Measurements from ENCODE around the gene RNLS.

RNLS gene

DNA sequence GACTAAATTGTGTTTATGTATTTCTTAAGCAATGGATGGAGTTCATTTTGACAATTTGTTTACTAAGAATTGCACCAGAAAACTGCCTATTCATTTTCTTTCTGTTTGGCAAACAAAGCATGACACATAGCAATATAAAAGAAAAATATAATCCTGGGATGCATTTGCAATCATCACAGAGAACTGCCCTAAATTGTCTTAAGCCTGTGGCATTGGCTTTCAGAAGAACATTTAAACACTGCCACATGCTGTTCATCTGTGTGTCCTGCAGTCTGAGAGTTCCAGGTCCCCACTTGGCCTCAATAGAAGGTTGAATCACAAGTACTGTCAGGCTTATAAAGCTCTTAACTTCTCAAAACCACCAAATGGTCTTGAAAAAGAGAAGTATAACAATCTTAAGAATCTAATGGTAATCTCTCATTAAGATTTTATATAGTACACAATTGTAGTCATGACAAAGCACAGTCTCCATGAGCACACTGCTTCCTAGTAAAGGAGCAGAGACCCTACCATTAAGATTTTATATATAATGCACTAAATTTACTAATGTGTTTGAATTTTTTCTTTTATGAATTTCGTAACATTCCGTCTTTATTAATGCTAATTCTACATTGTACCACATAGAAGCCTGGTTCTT, 29.9 kb downstream of the RNLS start:
- Histone ChIP-seq H3K27ac (ENCODE audit: low read depth, low read length) (no peak overlapping the region), H3K36me3 (ENCODE audit: control insufficient read depth, insufficient read depth, low read length) (no peaks in the 10 kb centered on the region)

DNA sequence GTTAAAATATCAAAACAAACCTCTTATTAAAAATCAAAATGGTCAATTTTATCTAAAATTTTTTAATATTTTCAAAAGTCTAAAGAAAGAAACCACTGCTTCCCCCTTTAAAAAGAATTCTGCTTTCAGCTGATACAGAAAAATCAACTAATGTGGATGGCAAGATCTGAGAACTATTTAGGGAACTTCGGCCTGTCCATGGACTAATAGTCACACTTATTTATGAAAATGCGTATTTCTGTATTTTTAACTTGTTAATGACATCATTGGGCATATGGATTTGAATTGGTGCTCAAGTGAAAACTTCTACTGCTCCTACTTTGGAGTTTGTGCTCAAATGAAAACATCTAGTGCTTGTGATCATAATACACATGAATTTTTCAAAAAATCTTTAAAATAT, 31.9 kb downstream of the RNLS start:
- Histone ChIP-seq H3K27ac (ENCODE audit: low read depth, low read length) (no peak overlapping the region), H3K27me3 (ENCODE audit: control insufficient read depth, insufficient read depth, low read length) (no peaks in the 10 kb centered on the region), H3K36me3 (ENCODE audit: control insufficient read depth, insufficient read depth, low read length) (no peaks in the 10 kb centered on the region), H3K4me3 (ENCODE audit: low read depth, low read length) (no peak overlapping the region), H3K9me3 (ENCODE audit: control insufficient read depth, insufficient read depth, low read length) (no peaks in the 10 kb centered on the region), H3K4me1 (ENCODE audit: control insufficient read depth, insufficient read depth, low read length) (no peaks in the 10 kb centered on the region), H3K9ac (ENCODE audit: low read depth, low read length) (no peak overlapping the region)

More for the DNA sequence above, 29.9 kb downstream of the RNLS start:
- Histone ChIP-seq H3K27me3 (ENCODE audit: control insufficient read depth, insufficient read depth, low read length) (no peaks in the 10 kb centered on the region), H3K4me1 (ENCODE audit: control insufficient read depth, insufficient read depth, low read length) (no peaks in the 10 kb centered on the region), H3K4me3 (ENCODE audit: low read depth, low read length) (no peak overlapping the region), H3K9ac (ENCODE audit: low read depth, low read length) (no peak overlapping the region), H3K9me3 (ENCODE audit: control insufficient read depth, insufficient read depth, low read length) (no peaks in the 10 kb centered on the region)

- Histone ChIP-seq H3K27me3 (ENCODE audit: control insufficient read depth, insufficient read depth, low read length) (no peaks in the 10 kb centered on the region), H3K4me1 (ENCODE audit: control insufficient read depth, insufficient read depth, low read length) (no peaks in the 10 kb centered on the region), H3K4me3 (ENCODE audit: low read depth, low read length) (no peak overlapping the region), H3K36me3 (ENCODE audit: control insufficient read depth, insufficient read depth, low read length) (no peaks in the 10 kb centered on the region), H3K27ac (ENCODE audit: low read depth, low read length) (no peak overlapping the region), H3K9me3 (ENCODE audit: control insufficient read depth, insufficient read depth, low read length) (no peaks in the 10 kb centered on the region), H3K9ac (ENCODE audit: low read depth, low read length) (no peak overlapping the region)
Measured at GRCh38 chr10:88546497-88546896, 36.6 kb downstream of the RNLS start.

- H3K9ac ChIP-seq (ENCODE audit: low read depth, low read length) = no peak overlapping the region
- H3K4me3 ChIP-seq (ENCODE audit: low read depth, low read length) = no peak overlapping the region
Measured at GRCh38 chr10:88545359-88545758, 37.8 kb downstream of the RNLS start.

GRCh38 chr10:88544140-88544870, 38.8 kb downstream of the RNLS start:
- Histone ChIP-seq H3K9ac (ENCODE audit: low read depth, low read length) (no peak overlapping the region), H3K27me3 (ENCODE audit: control insufficient read depth, insufficient read depth, low read length) (no peaks in the 10 kb centered on the region), H3K27ac (ENCODE audit: low read depth, low read length) (no peak overlapping the region), H3K4me1 (ENCODE audit: control insufficient read depth, insufficient read depth, low read length) (no peaks in the 10 kb centered on the region), H3K9me3 (ENCODE audit: control insufficient read depth, insufficient read depth, low read length) (no peaks in the 10 kb centered on the region), H3K4me3 (ENCODE audit: low read depth, low read length) (no peak overlapping the region), H3K36me3 (ENCODE audit: control insufficient read depth, insufficient read depth, low read length) (no peaks in the 10 kb centered on the region)

More at GRCh38 chr10:88545359-88545758, 37.8 kb downstream of the RNLS start:
- Histone ChIP-seq H3K36me3 (ENCODE audit: control insufficient read depth, insufficient read depth, low read length) (no peaks in the 10 kb centered on the region), H3K9me3 (ENCODE audit: control insufficient read depth, insufficient read depth, low read length) (no peaks in the 10 kb centered on the region), H3K27ac (ENCODE audit: low read depth, low read length) (no peak overlapping the region), H3K27me3 (ENCODE audit: control insufficient read depth, insufficient read depth, low read length) (no peaks in the 10 kb centered on the region), H3K4me1 (ENCODE audit: control insufficient read depth, insufficient read depth, low read length) (no peaks in the 10 kb centered on the region)

DNA sequence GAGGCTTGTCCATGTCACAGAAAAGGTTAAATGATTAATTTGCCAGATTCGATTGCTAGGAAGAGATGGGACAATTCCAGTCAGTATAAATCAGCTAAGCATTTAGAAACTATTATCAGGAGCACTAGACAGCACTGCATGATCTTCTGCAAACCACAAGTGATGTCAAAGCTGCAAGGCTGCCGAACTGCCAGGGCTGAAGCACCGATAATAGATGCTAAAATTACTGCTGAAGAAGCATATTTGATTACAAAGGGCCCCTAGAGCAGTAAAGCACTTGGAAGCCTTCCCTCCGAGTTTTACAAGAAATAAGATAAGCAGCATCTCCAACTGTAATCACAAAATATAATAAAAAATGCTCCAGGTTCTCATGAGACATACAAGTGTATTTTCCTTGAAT, 40.6 kb downstream of the RNLS start:
- no peaks in the 10 kb centered on the region for H3K9me3 ChIP-seq (ENCODE audit: control insufficient read depth, insufficient read depth, low read length)
- no peak overlapping the region for H3K27ac ChIP-seq (ENCODE audit: low read depth, low read length)
- no peak overlapping the region for H3K4me3 ChIP-seq (ENCODE audit: low read depth, low read length)
- no peaks in the 10 kb centered on the region for H3K4me1 ChIP-seq (ENCODE audit: control insufficient read depth, insufficient read depth, low read length)
- no peaks in the 10 kb centered on the region for H3K36me3 ChIP-seq (ENCODE audit: control insufficient read depth, insufficient read depth, low read length)
- H3K9ac ChIP-seq (ENCODE audit: low read depth, low read length) = no peak overlapping the region
- no peaks in the 10 kb centered on the region for H3K27me3 ChIP-seq (ENCODE audit: control insufficient read depth, insufficient read depth, low read length)

DNA sequence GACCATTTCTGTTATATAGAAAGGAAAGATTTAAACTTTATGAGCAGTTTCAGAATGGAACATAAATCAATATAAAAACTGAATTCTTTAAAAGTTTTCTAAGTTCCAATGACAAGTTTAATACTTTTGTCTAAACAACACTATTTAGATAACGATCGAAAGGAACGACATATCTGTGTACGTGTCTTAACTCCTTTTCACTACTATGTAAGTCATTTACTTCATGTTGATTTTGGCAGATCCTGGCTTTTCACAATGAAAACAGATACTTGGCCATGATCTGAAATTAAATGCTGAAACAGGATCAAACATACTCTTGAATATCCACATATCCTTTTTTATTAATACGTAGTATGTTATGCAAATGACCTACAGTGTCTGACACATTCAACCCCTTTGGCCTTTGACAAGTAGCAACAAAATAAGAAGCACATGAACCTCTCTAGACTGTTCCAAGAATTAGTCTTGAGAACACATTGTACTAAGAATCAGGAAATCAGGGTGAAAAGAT, 41.9 kb downstream of the RNLS start:
- Histone ChIP-seq H3K36me3 (ENCODE audit: control insufficient read depth, insufficient read depth, low read length) (no peaks in the 10 kb centered on the region), H3K9me3 (ENCODE audit: control insufficient read depth, insufficient read depth, low read length) (no peaks in the 10 kb centered on the region), H3K27ac (ENCODE audit: low read depth, low read length) (no peak overlapping the region), H3K4me1 (ENCODE audit: control insufficient read depth, insufficient read depth, low read length) (no peaks in the 10 kb centered on the region), H3K27me3 (ENCODE audit: control insufficient read depth, insufficient read depth, low read length) (no peaks in the 10 kb centered on the region), H3K4me3 (ENCODE audit: low read depth, low read length) (no peak overlapping the region), H3K9ac (ENCODE audit: low read depth, low read length) (no peak overlapping the region)

GRCh38 chr10:88540351-88540750, 42.8 kb downstream of the RNLS start:
- Histone ChIP-seq H3K4me3 (ENCODE audit: low read depth, low read length) (no peak overlapping the region), H3K27me3 (ENCODE audit: control insufficient read depth, insufficient read depth, low read length) (no peaks in the 10 kb centered on the region), H3K9me3 (ENCODE audit: control insufficient read depth, insufficient read depth, low read length) (no peaks in the 10 kb centered on the region), H3K9ac (ENCODE audit: low read depth, low read length) (no peak overlapping the region), H3K4me1 (ENCODE audit: control insufficient read depth, insufficient read depth, low read length) (no peaks in the 10 kb centered on the region), H3K36me3 (ENCODE audit: control insufficient read depth, insufficient read depth, low read length) (no peaks in the 10 kb centered on the region), H3K27ac (ENCODE audit: low read depth, low read length) (no peak overlapping the region)

DNA sequence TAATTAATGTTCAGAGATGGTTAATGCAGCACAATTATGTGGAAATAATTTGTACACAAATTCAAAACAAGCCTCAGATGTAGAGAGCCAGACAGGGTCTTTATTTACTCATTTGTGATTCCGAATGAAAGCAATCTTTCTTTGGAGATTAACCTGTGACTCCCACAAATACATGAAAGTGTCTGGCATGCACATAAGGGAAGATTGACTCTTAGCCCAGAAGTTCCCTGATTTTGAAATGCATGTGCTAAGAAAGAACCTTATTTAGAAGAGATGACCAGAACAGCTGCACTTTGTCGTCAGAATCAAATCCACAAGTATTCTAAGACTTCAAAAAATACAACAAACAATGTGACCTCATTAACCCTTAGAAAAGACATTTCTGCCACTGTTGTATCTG, 45.1 kb downstream of the RNLS start:
- H3K9me3 ChIP-seq (ENCODE audit: control insufficient read depth, insufficient read depth, low read length) = no peaks in the 10 kb centered on the region
- no peaks in the 10 kb centered on the region for H3K27me3 ChIP-seq (ENCODE audit: control insufficient read depth, insufficient read depth, low read length)
- no peak overlapping the region for H3K4me3 ChIP-seq (ENCODE audit: low read depth, low read length)
- no peaks in the 10 kb centered on the region for H3K36me3 ChIP-seq (ENCODE audit: control insufficient read depth, insufficient read depth, low read length)
- no peak overlapping the region for H3K27ac ChIP-seq (ENCODE audit: low read depth, low read length)
- no peak overlapping the region for H3K9ac ChIP-seq (ENCODE audit: low read depth, low read length)
- H3K4me1 ChIP-seq (ENCODE audit: control insufficient read depth, insufficient read depth, low read length) = no peaks in the 10 kb centered on the region

DNA sequence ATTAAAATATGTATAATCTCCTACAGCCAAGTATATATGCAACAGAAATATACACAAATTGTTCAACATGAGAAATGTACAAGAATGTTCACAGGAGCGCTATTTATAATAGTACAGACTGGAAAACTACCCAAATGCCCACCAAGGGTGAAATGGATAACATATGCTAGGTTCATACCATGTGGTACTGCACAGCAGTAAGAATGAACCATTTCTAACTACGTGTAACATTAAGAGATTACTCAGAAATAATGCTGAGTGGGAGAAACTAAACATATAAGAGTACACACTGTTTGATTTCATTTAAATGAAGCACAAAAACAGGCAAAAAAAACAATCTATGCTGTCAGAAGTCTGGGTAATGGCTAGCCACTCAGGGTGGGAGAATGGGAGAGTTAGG, 45.8 kb downstream of the RNLS start:
- Histone ChIP-seq H3K4me3 (ENCODE audit: low read depth, low read length) (no peak overlapping the region), H3K4me1 (ENCODE audit: control insufficient read depth, insufficient read depth, low read length) (no peaks in the 10 kb centered on the region), H3K27ac (ENCODE audit: low read depth, low read length) (no peak overlapping the region), H3K36me3 (ENCODE audit: control insufficient read depth, insufficient read depth, low read length) (no peaks in the 10 kb centered on the region), H3K9ac (ENCODE audit: low read depth, low read length) (no peak overlapping the region), H3K9me3 (ENCODE audit: control insufficient read depth, insufficient read depth, low read length) (no peaks in the 10 kb centered on the region), H3K27me3 (ENCODE audit: control insufficient read depth, insufficient read depth, low read length) (no peaks in the 10 kb centered on the region)

GRCh38 chr10:88536437-88536836, 46.7 kb downstream of the RNLS start:
- Histone ChIP-seq H3K27ac (ENCODE audit: low read depth, low read length) (no peak overlapping the region), H3K9ac (ENCODE audit: low read depth, low read length) (no peak overlapping the region), H3K4me3 (ENCODE audit: low read depth, low read length) (no peak overlapping the region), H3K36me3 (ENCODE audit: control insufficient read depth, insufficient read depth, low read length) (no peaks in the 10 kb centered on the region), H3K4me1 (ENCODE audit: control insufficient read depth, insufficient read depth, low read length) (no peaks in the 10 kb centered on the region), H3K9me3 (ENCODE audit: control insufficient read depth, insufficient read depth, low read length) (no peaks in the 10 kb centered on the region), H3K27me3 (ENCODE audit: control insufficient read depth, insufficient read depth, low read length) (no peaks in the 10 kb centered on the region)

Data from HUES48 (cell line).